ENCODE measurements around the gene SLC2A8.

- TF ChIP-seq CTCF (IDR thresholded peaks at IDR 0.05) (no peak), POLR2A (IDR thresholded peaks at IDR 0.05) (no peak)
These were observed 22.4 kb downstream of the SLC2A8 start for GRCh38 chr9:127419348-127419747.

Measured in adrenal gland (tissue), 5 donors.